ENCODE measurements around the gene OR8A1.
A peak's percentile ranks its signal among the peaks of the same experiment; 100 is the strongest.

The OR8A1 gene

GRCh38 chr11:124569697-124570096, at the start of gene OR8A1:
Gene OR8A1 (plus strand): TSS chr11:124569997. CDS start chr11:124570120, 123 bp downstream.
- ATAC-seq (no peak), DNase-seq (no peak)

DNA sequence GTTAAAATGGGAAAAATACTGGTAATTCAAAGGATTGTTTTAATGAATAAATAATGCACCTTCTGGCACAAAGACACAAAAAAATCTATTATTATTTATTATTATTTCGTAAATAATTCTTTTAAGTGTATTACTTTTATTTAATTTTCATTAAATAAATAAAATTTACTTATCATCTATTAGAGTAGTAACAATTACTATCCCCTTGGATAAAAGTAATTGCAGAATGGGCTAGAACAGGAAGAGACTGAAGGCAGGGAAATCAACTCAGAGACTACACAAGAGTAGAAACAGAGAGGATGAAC, 49.3 kb upstream of the OR8A1 start:
- DNase-seq, result no peak
- no peak for ATAC-seq

- DNase-seq (no peak), ATAC-seq (no peak)
These were observed 36.2 kb upstream of the OR8A1 start for GRCh38 chr11:124533626-124534025.

DNA sequence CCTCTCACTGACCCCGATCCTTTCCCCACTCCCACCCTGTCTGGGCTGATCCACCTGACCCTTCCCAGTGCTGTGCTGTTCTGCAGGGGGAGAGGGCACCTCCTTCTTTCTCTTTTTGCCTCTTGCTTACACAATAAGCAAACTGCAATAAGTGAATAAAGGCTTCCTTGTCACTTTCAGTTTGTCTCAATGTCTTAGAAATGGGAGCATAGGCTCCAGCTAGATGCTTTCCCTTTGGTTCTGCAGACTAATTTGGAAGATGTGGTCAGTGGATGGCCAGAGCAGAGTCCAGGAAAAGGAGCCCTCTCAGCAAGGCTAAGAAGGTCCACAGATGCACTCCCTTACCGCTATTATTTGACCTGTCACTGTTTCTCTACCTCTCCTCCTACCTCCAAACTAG, 35.7 kb upstream of the OR8A1 start:
- ATAC-seq, result no peak
- no peak for DNase-seq

DNA sequence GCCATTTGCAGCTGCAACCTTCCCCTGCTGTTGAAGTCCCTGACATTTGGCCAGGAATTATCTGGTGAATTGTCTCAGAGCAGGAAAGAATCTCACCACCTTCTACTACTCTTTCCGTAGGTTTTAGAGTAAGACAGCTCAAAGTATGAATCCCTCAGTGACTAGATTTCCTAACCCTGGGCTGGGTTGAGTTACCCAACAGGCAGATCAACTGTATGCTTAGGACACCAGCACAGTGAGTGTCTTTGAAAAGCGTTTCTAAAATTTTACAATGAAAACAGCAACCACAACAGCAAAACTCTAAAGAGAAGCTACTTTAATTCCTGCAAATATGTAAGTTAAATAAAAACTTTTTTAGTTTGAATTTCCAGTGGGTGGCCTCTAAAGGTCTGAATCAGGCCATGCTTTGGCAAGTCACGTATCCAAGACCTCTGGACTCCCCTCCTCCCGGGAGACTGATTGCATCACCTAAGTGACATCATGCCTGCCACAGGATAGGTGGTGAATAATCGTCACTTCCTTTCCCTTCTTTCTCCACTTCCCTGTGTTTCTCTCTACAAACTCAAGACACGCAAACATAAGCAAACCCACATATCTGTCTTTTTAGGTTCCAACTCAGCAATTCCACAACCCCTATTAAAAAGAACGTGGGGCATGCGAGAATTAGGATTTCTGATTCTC, 34.1 kb upstream of the OR8A1 start:
- ATAC-seq (no peak), DNase-seq (no peak)

GRCh38 chr11:124536520-124536919, 33.3 kb upstream of the OR8A1 start:
- ATAC-seq, result peak; percentile 28
- no peak for DNase-seq

GRCh38 chr11:124538019-124538418, 31.8 kb upstream of the OR8A1 start:
- ATAC-seq (no peak), DNase-seq (no peak)

DNA sequence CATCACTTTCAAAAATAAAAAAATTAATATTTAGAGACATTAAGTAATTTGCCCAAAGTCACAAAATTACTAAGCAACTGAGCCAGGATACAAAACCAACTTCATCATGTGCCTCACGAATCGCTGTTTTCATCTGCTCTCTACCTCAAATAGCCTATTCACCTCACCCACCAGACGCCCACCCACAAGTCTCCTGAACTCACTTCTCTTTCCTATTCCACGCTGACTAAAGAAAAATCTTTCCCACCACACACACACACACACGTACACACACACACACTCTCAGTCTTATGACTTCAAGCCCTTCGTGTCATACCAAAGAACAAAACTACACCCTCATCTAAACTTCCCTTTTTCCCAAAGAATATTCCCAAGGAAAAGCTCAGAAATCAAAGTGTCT, 28.6 kb upstream of the OR8A1 start:
- no peak for ATAC-seq
- no peak for DNase-seq

- ATAC-seq, result no peak
These were observed 26.7 kb upstream of the OR8A1 start for GRCh38 chr11:124543145-124543544.

GRCh38 chr11:124543554-124543953, 26.2 kb upstream of the OR8A1 start, which contains the start of gene OR8B12:
Gene OR8B12 (minus strand): TSS chr11:124543654. CDS start chr11:124543654, 0 bp downstream.
- DNase-seq (no peak), ATAC-seq (no peak)

More at GRCh38 chr11:124543145-124543544, 26.7 kb upstream of the OR8A1 start:
- DNase-seq, result no peak

DNA sequence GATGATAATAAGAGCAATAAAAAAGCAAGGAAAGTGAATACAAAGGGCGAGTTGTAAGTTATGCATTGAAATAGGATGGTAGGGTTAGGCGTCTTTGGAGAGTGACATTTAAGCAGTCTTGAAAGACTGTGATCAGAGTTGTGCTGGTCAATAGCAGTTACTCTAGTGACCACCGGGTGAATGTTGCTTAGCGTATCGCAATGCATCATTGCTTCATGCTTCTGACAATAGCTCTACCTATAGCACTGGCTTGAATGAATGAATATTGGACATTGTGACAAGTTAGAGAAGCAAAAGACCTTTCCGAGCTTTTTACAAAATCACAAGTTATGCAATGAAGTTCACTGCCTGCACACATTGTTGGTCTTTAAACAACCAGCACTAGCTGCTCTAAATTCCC, 18.6 kb upstream of the OR8A1 start:
- DNase-seq, result no peak
- no peak for ATAC-seq

DNA sequence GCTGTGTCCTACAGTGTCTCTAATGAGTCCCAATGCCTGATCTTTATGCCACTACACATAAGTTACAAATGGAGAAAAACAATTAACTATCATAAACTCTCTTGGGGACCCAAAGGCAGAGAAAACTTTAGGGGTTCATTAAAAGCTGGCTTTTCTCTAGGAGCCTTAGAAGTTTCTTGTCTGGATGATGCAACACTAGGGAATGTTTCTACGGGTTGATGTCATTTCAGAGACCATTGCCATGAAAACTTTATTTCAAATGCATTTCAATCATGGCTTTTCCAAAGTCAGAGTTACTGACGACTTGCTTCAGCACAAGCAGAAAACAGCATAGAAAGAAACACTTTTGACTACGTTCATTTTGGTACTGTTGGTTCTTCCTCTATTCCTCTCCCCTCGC, 17.8 kb upstream of the OR8A1 start:
- ATAC-seq, result no peak
- DNase-seq, result no peak

GRCh38 chr11:124556828-124557227, 13.0 kb upstream of the OR8A1 start:
- ATAC-seq (no peak), DNase-seq (no peak)

GRCh38 chr11:124570160-124570559, 363 bp downstream of the OR8A1 start:
- ATAC-seq (no peak), DNase-seq (no peak)

DNA sequence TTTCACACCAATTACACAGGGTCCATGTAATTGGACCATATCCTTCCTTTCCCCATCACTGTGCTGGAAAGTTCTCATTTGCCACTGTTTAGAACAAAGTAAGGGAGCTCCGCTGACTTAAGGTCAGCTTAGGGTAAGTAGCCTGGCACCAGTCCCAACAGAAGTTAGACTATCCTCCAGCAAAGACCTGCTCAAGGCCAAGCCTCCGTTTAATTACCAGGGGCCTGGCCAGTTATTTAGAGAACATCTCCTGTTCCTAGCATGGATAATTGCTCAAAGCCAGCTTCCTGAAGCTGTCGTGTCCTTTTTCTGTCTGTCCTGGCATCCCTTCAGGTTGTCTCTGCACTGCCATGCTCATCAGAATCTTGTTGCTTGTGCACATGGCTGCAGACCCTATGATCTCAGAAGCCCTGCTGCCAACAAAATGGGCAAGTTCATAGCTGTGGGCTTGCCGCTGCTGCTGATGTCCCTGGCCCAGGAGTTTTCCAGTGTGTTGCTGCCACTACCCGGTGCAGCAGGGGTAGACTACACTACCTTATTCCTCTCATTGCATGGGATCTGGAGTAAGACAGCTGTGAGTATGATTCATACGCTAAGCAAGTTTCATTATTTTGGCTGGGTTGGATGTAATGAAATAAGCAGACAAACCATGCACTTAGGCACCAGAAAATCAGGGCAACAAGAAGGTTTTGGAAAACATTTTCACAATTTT, 8.1 kb downstream of the OR8A1 start:
- DNase-seq (no peak), ATAC-seq (no peak)

- no peak for ATAC-seq
- DNase-seq, result no peak
These were observed 9.0 kb downstream of the OR8A1 start for GRCh38 chr11:124578761-124579160.

GRCh38 chr11:124581817-124582216, 12.0 kb downstream of the OR8A1 start:
- DNase-seq (no peak), ATAC-seq (no peak)

- ATAC-seq (no peak), DNase-seq (no peak)
These were observed 12.8 kb downstream of the OR8A1 start for GRCh38 chr11:124582565-124582964.

- ATAC-seq (no peak), DNase-seq (no peak)
These were observed 14.0 kb downstream of the OR8A1 start for GRCh38 chr11:124583781-124584180.

DNA sequence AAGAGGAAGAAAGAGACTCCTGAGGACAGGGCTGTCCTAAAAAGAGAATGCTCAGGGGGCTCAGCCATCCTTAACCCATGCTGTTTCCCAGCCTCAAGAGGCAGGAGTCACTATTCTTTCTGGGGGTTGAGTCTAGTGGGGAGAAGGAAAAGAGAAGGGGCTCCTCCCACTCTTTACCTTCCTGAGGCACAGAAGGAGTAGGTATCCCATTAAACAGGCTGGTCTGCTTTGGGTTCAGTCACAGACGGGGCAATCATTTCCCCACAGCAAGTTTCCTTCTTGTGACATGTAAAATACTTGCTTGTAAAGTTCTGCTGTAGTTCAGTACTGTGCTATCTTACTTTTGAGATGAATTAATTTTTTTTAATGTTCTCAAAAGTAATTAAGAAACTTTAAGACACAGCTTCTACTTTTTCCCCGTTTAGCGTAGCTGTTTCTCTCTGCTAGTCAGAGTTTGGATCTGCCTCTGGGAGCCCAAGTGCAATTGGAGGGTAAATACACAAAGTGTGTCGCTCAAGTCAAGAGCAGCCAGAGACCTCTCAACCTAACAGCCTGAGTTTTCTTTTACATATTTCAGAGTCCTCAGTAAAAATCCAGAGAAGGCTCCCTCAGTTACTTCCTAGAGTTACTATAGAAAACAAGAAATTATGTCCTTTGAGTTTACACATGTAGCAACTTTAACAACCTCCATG, 15.0 kb downstream of the OR8A1 start:
- DNase-seq (no peak), ATAC-seq (no peak)

- DNase-seq, result peak; percentile 50
These were observed 16.6 kb downstream of the OR8A1 start for GRCh38 chr11:124586238-124586860.

GRCh38 chr11:124591430-124591829, 21.6 kb downstream of the OR8A1 start:
- ATAC-seq, result no peak

More at GRCh38 chr11:124586238-124586860, 16.6 kb downstream of the OR8A1 start:
- ATAC-seq, result peak; percentile 28

DNA sequence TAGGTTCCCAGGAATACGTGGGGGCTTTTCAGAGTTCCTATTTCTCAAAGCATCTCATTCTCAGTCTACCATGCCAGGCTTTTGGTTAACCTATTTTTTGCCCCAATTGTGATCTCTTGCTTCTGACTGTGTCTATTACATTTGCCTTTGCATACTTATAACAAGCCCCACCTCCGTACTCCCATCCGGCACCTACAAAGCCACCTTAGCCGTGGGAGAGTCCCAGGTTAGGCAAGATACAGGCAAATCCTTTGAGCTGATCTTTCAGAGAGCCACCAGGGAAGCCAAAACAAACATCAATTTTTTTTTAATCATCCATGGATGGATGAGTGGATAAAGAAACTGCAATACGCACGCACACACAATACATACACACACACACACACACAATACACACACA, 22.8 kb downstream of the OR8A1 start:
- no peak for ATAC-seq
- no peak for DNase-seq

More at GRCh38 chr11:124591430-124591829, 21.6 kb downstream of the OR8A1 start:
- no peak for DNase-seq

Data from stimulated activated naive CD8-positive, alpha-beta T cell treated with anti-CD3 and anti-CD28 coated beads, Interleukin-15, Interleukin-2, amounts not matched to agents 100 U/mL and 50 U/mL, for 24 hours (primary cell).